SH-SY5Y (cell line): ENCODE results near the gene HIVEP3.

Experiments
- GATA2 ChIP-seq: IDR thresholded peaks from 2 replicates; pipeline ENCODE4 v1.6.1; 2011; ENCODE audit warnings: mild to moderate bottlenecking, low read depth, low read length
- GATA3 ChIP-seq: IDR thresholded peaks from 2 replicates; pipeline ENCODE4 v1.6.1; 2011; ENCODE audit warnings: low read depth, mild to moderate bottlenecking, low read length, moderate library complexity

- TF ChIP-seq GATA2 (no peak), GATA3 (no peak)
Observed at GRCh38 chr1:41679531-41679930, 239.2 kb downstream of the HIVEP3 start.
